HG03066 (cell line): ENCODE data around the gene MYBPC3.
"Not testable (repeated sequence)": the region's sequence is repeated elsewhere in the genome, so short reads cannot be mapped to it uniquely, and the experiment has no call there.

Experiments used
- ATAC-seq: cut with Tn5 transposase; IDR thresholded peaks from one replicate; pipeline ENCODE4 v1.9.1; 2021; ENCODE audit warnings: low read depth; ENCODE audit not compliant: unreplicated experiment

MYBPC3 gene

GRCh38 chr11:47327025-47327424 is 25.5 kb downstream of the MYBPC3 start:
- no peak for ATAC-seq

- no peak for ATAC-seq
Measured at GRCh38 chr11:47326198-47326597, 26.3 kb downstream of the MYBPC3 start.

- no peak for ATAC-seq
Measured at GRCh38 chr11:47325271-47326041, 27.0 kb downstream of the MYBPC3 start.

- ATAC-seq = no peak
Measured at GRCh38 chr11:47324520-47324919, 28.0 kb downstream of the MYBPC3 start.

- no peak for ATAC-seq
Measured at GRCh38 chr11:47318166-47318565, 34.3 kb downstream of the MYBPC3 start.

GRCh38 chr11:47317064-47317828 is 35.3 kb downstream of the MYBPC3 start:
- ATAC-seq = peak; percentile 83

GRCh38 chr11:47316501-47316900 is 36.0 kb downstream of the MYBPC3 start:
- ATAC-seq = not testable (repeated sequence)

GRCh38 chr11:47314992-47315391 is 37.5 kb downstream of the MYBPC3 start:
- no peak for ATAC-seq

GRCh38 chr11:47308050-47308823 is 44.3 kb downstream of the MYBPC3 start:
- ATAC-seq = no peak

- ATAC-seq = no peak
Measured at GRCh38 chr11:47306484-47306844, 46.0 kb downstream of the MYBPC3 start.

GRCh38 chr11:47305734-47306483 is 46.6 kb downstream of the MYBPC3 start:
- no peak for ATAC-seq

GRCh38 chr11:47302853-47303252 is 49.6 kb downstream of the MYBPC3 start:
- ATAC-seq = no peak

GRCh38 chr11:47299078-47299477 is 53.4 kb downstream of the MYBPC3 start:
- ATAC-seq = no peak

GRCh38 chr11:47296045-47296444 is 56.5 kb downstream of the MYBPC3 start:
- no peak for ATAC-seq

GRCh38 chr11:47295385-47295784 is 57.1 kb downstream of the MYBPC3 start:
- no peak for ATAC-seq

- no peak for ATAC-seq
Measured at GRCh38 chr11:47289856-47290255, 62.6 kb downstream of the MYBPC3 start.

- no peak for ATAC-seq
Measured at GRCh38 chr11:47288066-47288465, 64.4 kb downstream of the MYBPC3 start.

GRCh38 chr11:47285969-47286770 is 66.3 kb downstream of the MYBPC3 start:
- ATAC-seq = no peak

- no peak for ATAC-seq
Measured at GRCh38 chr11:47284151-47284550, 68.4 kb downstream of the MYBPC3 start.

GRCh38 chr11:47282462-47282861 is 70.0 kb downstream of the MYBPC3 start:
- ATAC-seq = no peak
